HL-60 (cell line): ENCODE results near the gene ARID2.

ENCODE experiments used
- DNase-seq, 2 experiments: peaks; one replicate each; pipeline ENCODE4 v3.0.0-alpha.2; 2010 to 2020; ENCODE audit warnings: low read depth in 1 of 2, low spot score in 1 of 2
- H3K27ac ChIP-seq: fragments of 250-450 bp; sonication (Bioruptor Pico); replicated peaks from 2 replicates; pipeline ENCODE4 v1.5.1; 2020; ENCODE audit warnings: mild to moderate bottlenecking, moderate library complexity
- H3K27me3 ChIP-seq: fragments of 250-450 bp; sonication (Bioruptor Pico); 2 replicates; pipeline ENCODE4 v1.5.1; 2021; ENCODE audit warnings: mild to moderate bottlenecking, moderate library complexity; ENCODE audit not compliant: insufficient read depth, poor library complexity, severe bottlenecking
- H3K4me3 ChIP-seq: replicated peaks from 2 replicates; pipeline ENCODE4 v1.5.1; 2011; ENCODE audit warnings: mild to moderate bottlenecking, control low read depth, low read length; ENCODE audit not compliant: insufficient read depth
- GABPA ChIP-seq: IDR thresholded peaks from 2 replicates; pipeline ENCODE4 v1.6.1; 2012; ENCODE audit warnings: low read depth
- POLR2AphosphoS5 ChIP-seq: IDR thresholded peaks from 2 replicates; pipeline ENCODE4 v1.6.1; 2012; ENCODE audit warnings: low read depth
- SPI1 ChIP-seq: IDR thresholded peaks from 2 replicates; pipeline ENCODE4 v1.6.1; 2012; ENCODE audit warnings: low read depth, mild to moderate bottlenecking, borderline replicate concordance
- TF ChIP-seq, protein P1 (sequence below): IDR thresholded peaks from 2 replicates; pipeline ENCODE4 v1.6.1; 2012; ENCODE audit warnings: low read depth; ENCODE audit not compliant: insufficient replicate concordance
- TF ChIP-seq, protein P2 (sequence below): IDR thresholded peaks from one replicate; pipeline ENCODE4 v1.5.1; 2011; ENCODE audit warnings: low read length, control low read depth, inconsistent platforms; ENCODE audit not compliant: insufficient read depth

Gene ARID2

DNA sequence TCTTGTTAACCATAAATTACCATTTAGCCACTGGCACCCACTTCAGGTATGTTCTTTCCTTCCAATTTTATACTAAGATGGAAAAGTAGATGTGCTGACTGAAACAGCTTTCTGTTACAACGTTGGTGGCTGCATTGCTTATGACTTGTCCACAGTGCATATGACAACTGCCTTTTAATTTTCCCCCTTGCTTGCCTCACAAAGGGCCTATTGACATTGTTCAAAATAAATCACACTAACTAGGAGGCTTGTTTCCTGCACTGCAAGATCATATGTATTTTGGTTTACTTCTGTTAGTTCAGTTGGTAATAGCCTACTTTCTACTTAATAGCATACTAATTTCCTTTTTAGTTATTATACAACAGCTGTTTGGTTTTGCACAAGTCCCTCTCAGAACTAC is 205.4 kb downstream of the ARID2 start:
- no peak overlapping the region for H3K4me3 ChIP-seq
- no peak for DNase-seq
- H3K27ac ChIP-seq: no peak overlapping the region
- TF ChIP-seq, protein P1, sequence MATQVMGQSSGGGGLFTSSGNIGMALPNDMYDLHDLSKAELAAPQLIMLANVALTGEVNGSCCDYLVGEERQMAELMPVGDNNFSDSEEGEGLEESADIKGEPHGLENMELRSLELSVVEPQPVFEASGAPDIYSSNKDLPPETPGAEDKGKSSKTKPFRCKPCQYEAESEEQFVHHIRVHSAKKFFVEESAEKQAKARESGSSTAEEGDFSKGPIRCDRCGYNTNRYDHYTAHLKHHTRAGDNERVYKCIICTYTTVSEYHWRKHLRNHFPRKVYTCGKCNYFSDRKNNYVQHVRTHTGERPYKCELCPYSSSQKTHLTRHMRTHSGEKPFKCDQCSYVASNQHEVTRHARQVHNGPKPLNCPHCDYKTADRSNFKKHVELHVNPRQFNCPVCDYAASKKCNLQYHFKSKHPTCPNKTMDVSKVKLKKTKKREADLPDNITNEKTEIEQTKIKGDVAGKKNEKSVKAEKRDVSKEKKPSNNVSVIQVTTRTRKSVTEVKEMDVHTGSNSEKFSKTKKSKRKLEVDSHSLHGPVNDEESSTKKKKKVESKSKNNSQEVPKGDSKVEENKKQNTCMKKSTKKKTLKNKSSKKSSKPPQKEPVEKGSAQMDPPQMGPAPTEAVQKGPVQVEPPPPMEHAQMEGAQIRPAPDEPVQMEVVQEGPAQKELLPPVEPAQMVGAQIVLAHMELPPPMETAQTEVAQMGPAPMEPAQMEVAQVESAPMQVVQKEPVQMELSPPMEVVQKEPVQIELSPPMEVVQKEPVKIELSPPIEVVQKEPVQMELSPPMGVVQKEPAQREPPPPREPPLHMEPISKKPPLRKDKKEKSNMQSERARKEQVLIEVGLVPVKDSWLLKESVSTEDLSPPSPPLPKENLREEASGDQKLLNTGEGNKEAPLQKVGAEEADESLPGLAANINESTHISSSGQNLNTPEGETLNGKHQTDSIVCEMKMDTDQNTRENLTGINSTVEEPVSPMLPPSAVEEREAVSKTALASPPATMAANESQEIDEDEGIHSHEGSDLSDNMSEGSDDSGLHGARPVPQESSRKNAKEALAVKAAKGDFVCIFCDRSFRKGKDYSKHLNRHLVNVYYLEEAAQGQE: no peak
- TF ChIP-seq, protein P2, sequence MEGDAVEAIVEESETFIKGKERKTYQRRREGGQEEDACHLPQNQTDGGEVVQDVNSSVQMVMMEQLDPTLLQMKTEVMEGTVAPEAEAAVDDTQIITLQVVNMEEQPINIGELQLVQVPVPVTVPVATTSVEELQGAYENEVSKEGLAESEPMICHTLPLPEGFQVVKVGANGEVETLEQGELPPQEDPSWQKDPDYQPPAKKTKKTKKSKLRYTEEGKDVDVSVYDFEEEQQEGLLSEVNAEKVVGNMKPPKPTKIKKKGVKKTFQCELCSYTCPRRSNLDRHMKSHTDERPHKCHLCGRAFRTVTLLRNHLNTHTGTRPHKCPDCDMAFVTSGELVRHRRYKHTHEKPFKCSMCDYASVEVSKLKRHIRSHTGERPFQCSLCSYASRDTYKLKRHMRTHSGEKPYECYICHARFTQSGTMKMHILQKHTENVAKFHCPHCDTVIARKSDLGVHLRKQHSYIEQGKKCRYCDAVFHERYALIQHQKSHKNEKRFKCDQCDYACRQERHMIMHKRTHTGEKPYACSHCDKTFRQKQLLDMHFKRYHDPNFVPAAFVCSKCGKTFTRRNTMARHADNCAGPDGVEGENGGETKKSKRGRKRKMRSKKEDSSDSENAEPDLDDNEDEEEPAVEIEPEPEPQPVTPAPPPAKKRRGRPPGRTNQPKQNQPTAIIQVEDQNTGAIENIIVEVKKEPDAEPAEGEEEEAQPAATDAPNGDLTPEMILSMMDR: no peak
- TF ChIP-seq SPI1: no peak
- no peak for TF ChIP-seq POLR2AphosphoS5
- TF ChIP-seq GABPA: no peak
- H3K27me3 ChIP-seq: no peaks in the 10 kb centered on the region

DNA sequence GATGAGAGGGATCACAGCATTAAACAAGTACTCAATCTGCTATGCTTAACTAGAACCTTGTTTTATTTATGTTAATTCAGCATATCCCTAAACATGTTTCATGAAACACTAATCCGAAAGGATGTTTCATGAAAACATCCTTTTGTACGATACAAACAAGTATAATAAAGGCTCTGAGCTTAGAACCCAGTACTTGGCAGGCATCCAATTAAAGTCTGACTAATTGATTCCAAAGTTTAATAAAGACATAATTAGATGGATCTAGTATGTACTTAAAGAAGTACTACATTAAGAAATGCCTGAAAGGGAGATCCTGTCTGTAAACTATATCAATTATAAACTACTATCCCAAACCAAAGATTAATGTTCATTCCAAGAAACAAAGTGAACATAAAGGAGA is 209.1 kb downstream of the ARID2 start:
- no peak overlapping the region for H3K4me3 ChIP-seq

DNA sequence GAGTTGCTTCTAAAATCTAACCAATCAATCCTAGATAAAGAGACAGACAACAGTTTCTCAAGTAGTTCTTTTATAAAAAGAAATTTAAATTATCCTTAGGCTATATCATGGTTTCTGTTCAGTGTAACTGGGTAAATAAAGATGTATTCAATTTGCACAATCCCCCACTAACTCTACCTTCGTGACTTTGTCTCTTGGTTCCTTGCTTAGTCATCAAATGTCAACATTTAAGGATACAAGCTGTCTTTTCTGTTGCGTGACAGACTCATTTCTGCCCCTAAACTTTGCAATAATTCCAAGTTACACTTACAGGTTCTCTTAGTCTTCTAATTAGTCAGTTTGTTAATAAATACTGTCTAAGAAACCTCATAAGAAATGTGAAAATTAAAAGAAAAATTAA is 210.3 kb downstream of the ARID2 start:
- Histone ChIP-seq H3K27me3 (no peaks in the 10 kb centered on the region), H3K4me3 (no peak overlapping the region), H3K27ac (no peak overlapping the region)
- TF ChIP-seq SPI1: no peak
- TF ChIP-seq GABPA: no peak
- TF ChIP-seq, protein P1: no peak
- TF ChIP-seq, protein P2: no peak
- no peak for TF ChIP-seq POLR2AphosphoS5
- no peak for DNase-seq

More for the DNA sequence above, 209.1 kb downstream of the ARID2 start:
- H3K27me3 ChIP-seq: no peaks in the 10 kb centered on the region
- DNase-seq: no peak
- TF ChIP-seq, protein P1: no peak
- TF ChIP-seq GABPA (no peak), SPI1 (no peak), POLR2AphosphoS5 (no peak)
- TF ChIP-seq, protein P2: no peak
- no peak overlapping the region for H3K27ac ChIP-seq
